GM23338 (cell line): Measurements from ENCODE around the gene FUT3. TPM values are rescaled to one million over a fixed set of nuclear protein-coding genes. Genes with fewer than 3 reads are reported as not detected.

Source experiments
- ATAC-seq: fragments of 200-7000 bp; cut with Tn5 transposase; 3 replicates; pipeline ENCODE4 v1.9.1; 2020
- DNase-seq: peaks from one replicate; pipeline ENCODE4 v3.0.0-alpha.2; 2015; ENCODE audit warnings: low spot score
- H2AFZ ChIP-seq: fragments of 200-600 bp; sonication (generic); 2 replicates; pipeline ENCODE4 v1.8.0; 2016; ENCODE audit warnings: antibody characterized with exemption, mild to moderate bottlenecking, moderate library complexity
- H3F3A ChIP-seq: fragments of 200-600 bp; sonication (generic); replicated peaks from 2 replicates; pipeline ENCODE4 v1.8.0; 2017; ENCODE audit warnings: antibody characterized with exemption, mixed run types, low read depth
- H3K27ac ChIP-seq: fragments of 200-600 bp; sonication (generic); 2 replicates; pipeline ENCODE4 v1.6.1; 2016; ENCODE audit warnings: low read depth
- H3K27me3 ChIP-seq: fragments of 200-600 bp; sonication (generic); 2 replicates; pipeline ENCODE4 v1.8.0; 2016; ENCODE audit warnings: mild to moderate bottlenecking, mixed run types, moderate library complexity; ENCODE audit not compliant: insufficient read depth
- H3K36me3 ChIP-seq: fragments of 200-600 bp; sonication (generic); 2 replicates; pipeline ENCODE4 v1.8.0; 2016; ENCODE audit warnings: mild to moderate bottlenecking; ENCODE audit not compliant: insufficient read depth
- H3K4me1 ChIP-seq: fragments of 200-600 bp; sonication (generic); 2 replicates; pipeline ENCODE4 v1.8.0; 2016; ENCODE audit warnings: mild to moderate bottlenecking, moderate library complexity; ENCODE audit not compliant: insufficient read depth
- H3K4me2 ChIP-seq: fragments of 200-600 bp; sonication (generic); 2 replicates; pipeline ENCODE4 v1.7.1; 2017; ENCODE audit warnings: mixed run types
- H3K4me3 ChIP-seq: fragments of 200-600 bp; sonication (generic); 2 replicates; pipeline ENCODE4 v1.6.1; 2016; ENCODE audit warnings: mixed run types
- H3K79me2 ChIP-seq: fragments of 200-600 bp; sonication (generic); replicated peaks from 2 replicates; pipeline ENCODE4 v1.8.0; 2017; ENCODE audit warnings: mild to moderate bottlenecking; ENCODE audit not compliant: insufficient read depth
- H3K9me2 ChIP-seq: fragments of 200-600 bp; sonication (generic); 2 replicates; pipeline ENCODE4 v1.8.0; 2017; ENCODE audit not compliant: insufficient read depth
- H4K20me1 ChIP-seq: fragments of 200-600 bp; sonication (generic); replicated peaks from 2 replicates; pipeline ENCODE4 v1.8.0; 2017; ENCODE audit warnings: mild to moderate bottlenecking; ENCODE audit not compliant: insufficient read depth
- H3K27ac Mint-ChIP-seq: 2 replicates; pipeline ENCODE4 v1.8.0; 2020; ENCODE audit warnings: inconsistent platforms, mild to moderate bottlenecking, moderate library complexity, mixed read lengths
- H3K27me3 Mint-ChIP-seq: 3 replicates; pipeline ENCODE4 v1.8.0; 2022; ENCODE audit warnings: low read depth, mild to moderate bottlenecking, moderate library complexity, mixed read lengths, inconsistent platforms; ENCODE audit not compliant: insufficient read depth, poor library complexity
- H3K36me3 Mint-ChIP-seq: 3 replicates; pipeline ENCODE4 v1.8.0; 2021; ENCODE audit warnings: low read depth, mild to moderate bottlenecking, inconsistent platforms, moderate library complexity, mixed read lengths
- H3K4me1 Mint-ChIP-seq: 3 replicates; pipeline ENCODE4 v1.8.0; 2020; ENCODE audit warnings: mild to moderate bottlenecking, inconsistent platforms, mixed read lengths
- H3K4me3 Mint-ChIP-seq: 3 replicates; pipeline ENCODE4 v1.8.0; 2021; ENCODE audit warnings: moderate library complexity, mild to moderate bottlenecking, inconsistent platforms, mixed read lengths
- H3K9me3 Mint-ChIP-seq: 3 replicates; pipeline ENCODE4 v1.8.0; 2020; ENCODE audit warnings: moderate library complexity, mild to moderate bottlenecking, inconsistent platforms, mixed read lengths
- CREB1 ChIP-seq: fragments of 250-450 bp; sonication (Bioruptor Pico); IDR thresholded peaks from 2 replicates; pipeline ENCODE4 v1.5.0; 2020; ENCODE audit warnings: low read depth, mild to moderate bottlenecking, moderate library complexity
- CTCF ChIP-seq, 2 experiments: fragments of 200-600 bp in 1 of 2; sonication (generic) in 1 of 2; conservative IDR thresholded peaks; 2 replicates each; pipeline versions ENCODE4 v1.5.1 to v1.6.1; 2016 to 2017; ENCODE audit warnings: antibody characterized with exemption in 2 of 2, low read depth in 2 of 2, mild to moderate bottlenecking in 2 of 2, moderate library complexity in 1 of 2
- ETS1 ChIP-seq: IDR thresholded peaks from 2 replicates; pipeline ENCODE4 v1.6.1; 2016; ENCODE audit warnings: antibody characterized with exemption
- EZH2 ChIP-seq: fragments of 200-600 bp; sonication (generic); IDR thresholded peaks from one replicate; pipeline ENCODE4 v1.8.0; 2017; ENCODE audit warnings: antibody characterized with exemption, mild to moderate bottlenecking, low read depth; ENCODE audit not compliant: unreplicated experiment
- EZH2phosphoT487 ChIP-seq: fragments of 200-600 bp; sonication (generic); IDR thresholded peaks from one replicate; pipeline ENCODE4 v1.8.1; 2018; ENCODE audit warnings: antibody characterized with exemption; ENCODE audit not compliant: unreplicated experiment
- JUNB ChIP-seq: IDR thresholded peaks from one replicate; pipeline ENCODE4 v1.6.1; 2016; ENCODE audit warnings: antibody characterized with exemption; ENCODE audit not compliant: unreplicated experiment
- NANOG ChIP-seq: IDR thresholded peaks from 2 replicates; pipeline ENCODE4 v1.6.1; 2016; ENCODE audit warnings: antibody characterized with exemption, borderline replicate concordance
- POLR2AphosphoS5 ChIP-seq: IDR thresholded peaks from 2 replicates; pipeline ENCODE4 v1.6.1; 2016; ENCODE audit warnings: antibody characterized with exemption, low read depth
- STAT1 ChIP-seq: IDR thresholded peaks from one replicate; pipeline ENCODE4 v1.6.1; 2016; ENCODE audit warnings: antibody characterized with exemption; ENCODE audit not compliant: unreplicated experiment
- ZNF114 ChIP-seq: fragments of 250-450 bp; sonication (Bioruptor Pico); IDR thresholded peaks from 2 replicates; pipeline ENCODE4 v1.5.0; 2020; ENCODE audit warnings: mild to moderate bottlenecking, moderate library complexity
- ZNF331 ChIP-seq: fragments of 250-450 bp; sonication (Bioruptor Pico); IDR thresholded peaks from 2 replicates; pipeline ENCODE4 v1.5.0; 2020; ENCODE audit warnings: low read depth, mild to moderate bottlenecking, moderate library complexity
- polyA plus RNA-seq: library from polyadenylated mRNA; unstranded; fragments of >200 nt; fragmentation: Nextera tagmentation; extraction: Ambion mirVana; gene quantifications from 2 replicates; pipeline ENCODE4 v1.2.1, GENCODE V29; 2016
- total RNA-seq: library from RNA; depleted of rRNA; stranded (reverse); fragments of >200 nt; shearing (Covaris generic); gene quantifications from 2 replicates; pipeline ENCODE4 v1.2.3, GENCODE V29; 2014
- TF ChIP-seq, protein P1 (sequence below): IDR thresholded peaks from one replicate; pipeline ENCODE4 v1.6.1; 2018; ENCODE audit warnings: antibody characterized with exemption; ENCODE audit not compliant: unreplicated experiment
- TF ChIP-seq, protein P2 (sequence below): fragments of 250-450 bp; sonication (Bioruptor Pico); IDR thresholded peaks from 2 replicates; pipeline ENCODE4 v1.5.0; 2020; ENCODE audit warnings: mild to moderate bottlenecking, moderate library complexity

The FUT3 gene
- total and polyA plus RNA-seq, 2 experiments from 2014 or later, result 0.45 TPM; not detected in 1

- H3K4me3 Mint-ChIP-seq, result no peak overlapping the region
- H3K4me1 ChIP-seq, result no peaks in the 10 kb centered on the region
- no peak for ATAC-seq
Observed at GRCh38 chr19:5895409-5895808, 44.2 kb upstream of the FUT3 start.

More at GRCh38 chr19:5895409-5895808, 44.2 kb upstream of the FUT3 start:
- peaks cover 23% of the 10 kb centered on the region for H4K20me1 ChIP-seq
- DNase-seq, result no peak
- H2AFZ ChIP-seq, result no peak overlapping the region
- no peaks in the 10 kb centered on the region for H3K9me2 ChIP-seq
- H3K27me3 ChIP-seq, result no peaks in the 10 kb centered on the region
- no peak overlapping the region for H3K27ac ChIP-seq
- Mint-ChIP-seq H3K9me3 (no peaks in the 10 kb centered on the region), H3K4me1 (no peaks in the 10 kb centered on the region; the same call in 1 of the 3 replicates), H3K36me3 (peaks cover 14% of the 10 kb centered on the region), H3K27me3 (peaks cover 7% of the 10 kb centered on the region), H3K27ac (no peak overlapping the region)
- H3K4me3 ChIP-seq, result no peak overlapping the region
- no peaks in the 10 kb centered on the region for H3K36me3 ChIP-seq
- no peak for TF ChIP-seq EZH2
- no peak for TF ChIP-seq NANOG
- no peak for TF ChIP-seq STAT1
- TF ChIP-seq, protein P1, sequence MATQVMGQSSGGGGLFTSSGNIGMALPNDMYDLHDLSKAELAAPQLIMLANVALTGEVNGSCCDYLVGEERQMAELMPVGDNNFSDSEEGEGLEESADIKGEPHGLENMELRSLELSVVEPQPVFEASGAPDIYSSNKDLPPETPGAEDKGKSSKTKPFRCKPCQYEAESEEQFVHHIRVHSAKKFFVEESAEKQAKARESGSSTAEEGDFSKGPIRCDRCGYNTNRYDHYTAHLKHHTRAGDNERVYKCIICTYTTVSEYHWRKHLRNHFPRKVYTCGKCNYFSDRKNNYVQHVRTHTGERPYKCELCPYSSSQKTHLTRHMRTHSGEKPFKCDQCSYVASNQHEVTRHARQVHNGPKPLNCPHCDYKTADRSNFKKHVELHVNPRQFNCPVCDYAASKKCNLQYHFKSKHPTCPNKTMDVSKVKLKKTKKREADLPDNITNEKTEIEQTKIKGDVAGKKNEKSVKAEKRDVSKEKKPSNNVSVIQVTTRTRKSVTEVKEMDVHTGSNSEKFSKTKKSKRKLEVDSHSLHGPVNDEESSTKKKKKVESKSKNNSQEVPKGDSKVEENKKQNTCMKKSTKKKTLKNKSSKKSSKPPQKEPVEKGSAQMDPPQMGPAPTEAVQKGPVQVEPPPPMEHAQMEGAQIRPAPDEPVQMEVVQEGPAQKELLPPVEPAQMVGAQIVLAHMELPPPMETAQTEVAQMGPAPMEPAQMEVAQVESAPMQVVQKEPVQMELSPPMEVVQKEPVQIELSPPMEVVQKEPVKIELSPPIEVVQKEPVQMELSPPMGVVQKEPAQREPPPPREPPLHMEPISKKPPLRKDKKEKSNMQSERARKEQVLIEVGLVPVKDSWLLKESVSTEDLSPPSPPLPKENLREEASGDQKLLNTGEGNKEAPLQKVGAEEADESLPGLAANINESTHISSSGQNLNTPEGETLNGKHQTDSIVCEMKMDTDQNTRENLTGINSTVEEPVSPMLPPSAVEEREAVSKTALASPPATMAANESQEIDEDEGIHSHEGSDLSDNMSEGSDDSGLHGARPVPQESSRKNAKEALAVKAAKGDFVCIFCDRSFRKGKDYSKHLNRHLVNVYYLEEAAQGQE, result no peak
- TF ChIP-seq ZNF114 (CRISPR knock-in tag), result no peak
- TF ChIP-seq JUNB, result no peak
- TF ChIP-seq ETS1, result no peak
- TF ChIP-seq CTCF (conservative IDR thresholded peaks at IDR 0.05; ENCODE audit: low read depth in 2 of 2), result no peak
- TF ChIP-seq ZNF331 (CRISPR knock-in tag), result no peak
- no peak for TF ChIP-seq CREB1 (CRISPR knock-in tag)
- no peak for TF ChIP-seq POLR2AphosphoS5
- TF ChIP-seq, protein P2, sequence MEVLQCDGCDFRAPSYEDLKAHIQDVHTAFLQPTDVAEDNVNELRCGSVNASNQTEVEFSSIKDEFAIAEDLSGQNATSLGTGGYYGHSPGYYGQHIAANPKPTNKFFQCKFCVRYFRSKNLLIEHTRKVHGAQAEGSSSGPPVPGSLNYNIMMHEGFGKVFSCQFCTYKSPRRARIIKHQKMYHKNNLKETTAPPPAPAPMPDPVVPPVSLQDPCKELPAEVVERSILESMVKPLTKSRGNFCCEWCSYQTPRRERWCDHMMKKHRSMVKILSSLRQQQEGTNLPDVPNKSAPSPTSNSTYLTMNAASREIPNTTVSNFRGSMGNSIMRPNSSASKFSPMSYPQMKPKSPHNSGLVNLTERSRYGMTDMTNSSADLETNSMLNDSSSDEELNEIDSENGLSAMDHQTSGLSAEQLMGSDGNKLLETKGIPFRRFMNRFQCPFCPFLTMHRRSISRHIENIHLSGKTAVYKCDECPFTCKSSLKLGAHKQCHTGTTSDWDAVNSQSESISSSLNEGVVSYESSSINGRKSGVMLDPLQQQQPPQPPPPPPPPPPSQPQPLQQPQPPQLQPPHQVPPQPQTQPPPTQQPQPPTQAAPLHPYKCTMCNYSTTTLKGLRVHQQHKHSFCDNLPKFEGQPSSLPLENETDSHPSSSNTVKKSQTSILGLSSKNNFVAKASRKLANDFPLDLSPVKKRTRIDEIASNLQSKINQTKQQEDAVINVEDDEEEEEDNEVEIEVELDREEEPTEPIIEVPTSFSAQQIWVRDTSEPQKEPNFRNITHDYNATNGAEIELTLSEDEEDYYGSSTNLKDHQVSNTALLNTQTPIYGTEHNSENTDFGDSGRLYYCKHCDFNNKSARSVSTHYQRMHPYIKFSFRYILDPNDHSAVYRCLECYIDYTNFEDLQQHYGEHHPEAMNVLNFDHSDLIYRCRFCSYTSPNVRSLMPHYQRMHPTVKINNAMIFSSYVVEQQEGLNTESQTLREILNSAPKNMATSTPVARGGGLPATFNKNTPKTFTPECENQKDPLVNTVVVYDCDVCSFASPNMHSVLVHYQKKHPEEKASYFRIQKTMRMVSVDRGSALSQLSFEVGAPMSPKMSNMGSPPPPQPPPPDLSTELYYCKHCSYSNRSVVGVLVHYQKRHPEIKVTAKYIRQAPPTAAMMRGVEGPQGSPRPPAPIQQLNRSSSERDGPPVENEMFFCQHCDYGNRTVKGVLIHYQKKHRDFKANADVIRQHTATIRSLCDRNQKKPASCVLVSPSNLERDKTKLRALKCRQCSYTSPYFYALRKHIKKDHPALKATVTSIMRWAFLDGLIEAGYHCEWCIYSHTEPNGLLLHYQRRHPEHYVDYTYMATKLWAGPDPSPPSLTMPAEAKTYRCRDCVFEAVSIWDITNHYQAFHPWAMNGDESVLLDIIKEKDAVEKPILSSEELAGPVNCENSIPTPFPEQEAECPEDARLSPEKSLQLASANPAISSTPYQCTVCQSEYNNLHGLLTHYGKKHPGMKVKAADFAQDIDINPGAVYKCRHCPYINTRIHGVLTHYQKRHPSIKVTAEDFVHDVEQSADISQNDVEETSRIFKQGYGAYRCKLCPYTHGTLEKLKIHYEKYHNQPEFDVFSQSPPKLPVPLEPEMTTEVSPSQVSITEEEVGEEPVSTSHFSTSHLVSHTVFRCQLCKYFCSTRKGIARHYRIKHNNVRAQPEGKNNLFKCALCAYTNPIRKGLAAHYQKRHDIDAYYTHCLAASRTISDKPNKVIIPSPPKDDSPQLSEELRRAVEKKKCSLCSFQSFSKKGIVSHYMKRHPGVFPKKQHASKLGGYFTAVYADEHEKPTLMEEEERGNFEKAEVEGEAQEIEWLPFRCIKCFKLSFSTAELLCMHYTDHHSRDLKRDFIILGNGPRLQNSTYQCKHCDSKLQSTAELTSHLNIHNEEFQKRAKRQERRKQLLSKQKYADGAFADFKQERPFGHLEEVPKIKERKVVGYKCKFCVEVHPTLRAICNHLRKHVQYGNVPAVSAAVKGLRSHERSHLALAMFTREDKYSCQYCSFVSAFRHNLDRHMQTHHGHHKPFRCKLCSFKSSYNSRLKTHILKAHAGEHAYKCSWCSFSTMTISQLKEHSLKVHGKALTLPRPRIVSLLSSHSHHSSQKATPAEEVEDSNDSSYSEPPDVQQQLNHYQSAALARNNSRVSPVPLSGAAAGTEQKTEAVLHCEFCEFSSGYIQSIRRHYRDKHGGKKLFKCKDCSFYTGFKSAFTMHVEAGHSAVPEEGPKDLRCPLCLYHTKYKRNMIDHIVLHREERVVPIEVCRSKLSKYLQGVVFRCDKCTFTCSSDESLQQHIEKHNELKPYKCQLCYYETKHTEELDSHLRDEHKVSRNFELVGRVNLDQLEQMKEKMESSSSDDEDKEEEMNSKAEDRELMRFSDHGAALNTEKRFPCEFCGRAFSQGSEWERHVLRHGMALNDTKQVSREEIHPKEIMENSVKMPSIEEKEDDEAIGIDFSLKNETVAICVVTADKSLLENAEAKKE (CRISPR knock-in tag), result no peak
- TF ChIP-seq EZH2phosphoT487, result no peak
- no peaks in the 10 kb centered on the region for H3F3A ChIP-seq
- no peak overlapping the region for H3K4me2 ChIP-seq
- peaks cover 12% of the 10 kb centered on the region for H3K79me2 ChIP-seq
